ENCODE results near the gene TIAM2.

The TIAM2 gene

DNA sequence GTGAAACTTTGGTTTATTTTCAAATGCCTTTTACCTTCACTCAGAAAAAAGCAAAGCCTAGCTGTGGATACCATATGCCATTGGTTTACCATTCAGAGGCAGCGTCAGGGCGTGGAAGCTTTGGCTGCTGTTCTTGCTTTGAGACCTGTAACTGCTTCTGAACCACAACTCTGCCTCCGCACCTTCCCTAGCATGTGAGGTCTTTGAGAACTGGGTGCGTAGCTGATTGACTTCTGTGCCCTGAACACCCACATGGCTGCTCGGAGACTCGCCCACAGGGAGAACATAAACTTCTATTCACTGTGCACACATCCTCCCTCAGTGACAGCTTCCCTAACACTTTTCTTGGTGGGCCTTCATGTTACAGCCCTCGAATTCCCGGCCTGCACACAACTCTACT lies 257.5 kb downstream of the TIAM2 start:
- H3K36me3 Mint-ChIP-seq (ENCODE audit: low read depth), result peaks cover 48% of the 10 kb centered on the region
- no peak overlapping the region for H3K4me3 Mint-ChIP-seq
- no peak overlapping the region for H3K27ac Mint-ChIP-seq
- H3K9me3 Mint-ChIP-seq, result no peaks in the 10 kb centered on the region
- H3K27me3 Mint-ChIP-seq (ENCODE audit: low read depth), result no peaks in the 10 kb centered on the region
- no peaks in the 10 kb centered on the region for H3K4me1 Mint-ChIP-seq
- TF ChIP-seq, protein P1, sequence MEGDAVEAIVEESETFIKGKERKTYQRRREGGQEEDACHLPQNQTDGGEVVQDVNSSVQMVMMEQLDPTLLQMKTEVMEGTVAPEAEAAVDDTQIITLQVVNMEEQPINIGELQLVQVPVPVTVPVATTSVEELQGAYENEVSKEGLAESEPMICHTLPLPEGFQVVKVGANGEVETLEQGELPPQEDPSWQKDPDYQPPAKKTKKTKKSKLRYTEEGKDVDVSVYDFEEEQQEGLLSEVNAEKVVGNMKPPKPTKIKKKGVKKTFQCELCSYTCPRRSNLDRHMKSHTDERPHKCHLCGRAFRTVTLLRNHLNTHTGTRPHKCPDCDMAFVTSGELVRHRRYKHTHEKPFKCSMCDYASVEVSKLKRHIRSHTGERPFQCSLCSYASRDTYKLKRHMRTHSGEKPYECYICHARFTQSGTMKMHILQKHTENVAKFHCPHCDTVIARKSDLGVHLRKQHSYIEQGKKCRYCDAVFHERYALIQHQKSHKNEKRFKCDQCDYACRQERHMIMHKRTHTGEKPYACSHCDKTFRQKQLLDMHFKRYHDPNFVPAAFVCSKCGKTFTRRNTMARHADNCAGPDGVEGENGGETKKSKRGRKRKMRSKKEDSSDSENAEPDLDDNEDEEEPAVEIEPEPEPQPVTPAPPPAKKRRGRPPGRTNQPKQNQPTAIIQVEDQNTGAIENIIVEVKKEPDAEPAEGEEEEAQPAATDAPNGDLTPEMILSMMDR (IDR thresholded peaks at IDR 0.05; ENCODE audit: unreplicated experiment in 3 of 3), result no peak

DNA sequence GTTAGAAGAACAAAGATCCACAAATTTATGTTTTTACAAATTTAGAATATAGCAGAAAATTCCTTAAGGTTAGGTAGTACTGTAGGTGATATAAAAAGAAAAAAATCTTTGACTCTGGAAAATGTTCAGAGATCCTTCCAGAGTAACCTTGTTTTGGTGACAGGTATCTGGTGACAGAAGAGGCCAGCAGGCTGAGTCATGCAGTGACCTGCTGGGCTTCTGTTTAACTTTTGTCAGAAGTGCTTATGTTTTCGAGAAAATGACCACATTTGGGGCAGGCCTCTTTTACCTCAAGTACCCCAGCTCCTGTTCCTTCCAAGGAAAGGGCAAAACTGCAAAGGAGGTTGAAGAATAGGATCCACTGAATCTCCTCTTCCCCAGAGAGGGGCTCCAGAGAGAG lies 258.2 kb downstream of the TIAM2 start:
- no peak overlapping the region for H3K4me3 Mint-ChIP-seq
- H3K27me3 Mint-ChIP-seq (ENCODE audit: low read depth), result no peaks in the 10 kb centered on the region
- no peaks in the 10 kb centered on the region for H3K4me1 Mint-ChIP-seq
- no peak overlapping the region for H3K27ac Mint-ChIP-seq
- H3K36me3 Mint-ChIP-seq (ENCODE audit: low read depth), result peaks cover 50% of the 10 kb centered on the region
- H3K9me3 Mint-ChIP-seq, result no peaks in the 10 kb centered on the region
- TF ChIP-seq, protein P1 (IDR thresholded peaks at IDR 0.05; ENCODE audit: unreplicated experiment in 3 of 3), result no peak

DNA sequence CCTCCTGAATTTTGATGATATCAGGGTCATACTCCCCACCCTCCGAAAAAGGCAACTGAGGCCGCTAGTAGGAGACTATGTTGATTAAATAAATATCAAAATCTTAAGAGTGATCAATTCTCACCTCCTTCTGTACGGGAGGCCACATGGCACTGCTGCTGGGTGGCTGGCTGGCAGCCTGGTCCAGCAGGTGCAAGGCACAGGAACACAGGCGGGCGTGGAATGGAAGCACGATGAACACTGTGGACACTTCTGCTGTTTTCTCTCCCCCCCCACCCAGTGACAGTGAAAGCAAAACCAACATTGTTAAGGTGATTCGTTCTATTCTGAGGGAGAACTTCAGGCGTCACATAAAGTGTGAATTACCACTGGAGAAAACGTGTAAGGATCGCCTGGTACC lies 259.0 kb downstream of the TIAM2 start:
- H3K4me1 Mint-ChIP-seq, result no peaks in the 10 kb centered on the region
- H3K9me3 Mint-ChIP-seq, result no peaks in the 10 kb centered on the region
- H3K27me3 Mint-ChIP-seq (ENCODE audit: low read depth), result no peaks in the 10 kb centered on the region
- TF ChIP-seq, protein P1 (IDR thresholded peaks at IDR 0.05; ENCODE audit: unreplicated experiment in 3 of 3), result no peak
- H3K36me3 Mint-ChIP-seq (ENCODE audit: low read depth), result peaks cover 47% of the 10 kb centered on the region
- H3K27ac Mint-ChIP-seq, result no peak overlapping the region
- H3K4me3 Mint-ChIP-seq, result no peak overlapping the region

DNA sequence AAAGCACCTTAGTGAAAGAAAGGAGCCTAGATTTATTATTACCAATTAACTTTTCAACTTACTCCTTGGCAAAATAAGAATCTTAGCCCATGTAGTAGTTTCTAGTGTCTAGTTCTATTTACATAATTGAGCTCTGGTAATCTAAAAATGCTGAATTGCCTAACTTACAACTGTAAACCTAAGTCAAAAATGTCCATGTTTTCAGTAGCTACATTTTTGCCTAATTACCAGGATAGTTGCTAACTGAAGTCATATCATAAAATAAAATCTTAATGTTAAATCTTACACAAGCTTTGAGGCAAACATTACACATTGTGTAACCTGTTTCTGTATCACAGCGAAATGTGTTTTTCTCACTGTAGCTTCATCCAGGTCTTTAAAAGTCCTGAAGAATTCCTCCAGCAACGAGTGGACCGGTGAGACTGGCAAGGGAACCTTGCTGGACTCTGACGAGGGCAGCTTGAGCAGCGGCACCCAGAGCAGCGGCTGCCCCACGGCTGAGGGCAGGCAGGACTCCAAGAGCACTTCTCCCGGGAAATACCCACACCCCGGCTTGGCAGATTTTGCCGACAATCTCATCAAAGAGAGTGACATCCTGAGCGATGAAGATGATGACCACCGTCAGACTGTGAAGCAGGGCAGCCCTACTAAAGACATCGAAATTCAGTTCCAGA lies 261.1 kb downstream of the TIAM2 start:
- H3K4me1 Mint-ChIP-seq, result no peaks in the 10 kb centered on the region
- H3K4me3 Mint-ChIP-seq, result no peak overlapping the region
- H3K27ac Mint-ChIP-seq, result no peak overlapping the region
- TF ChIP-seq, protein P1 (IDR thresholded peaks at IDR 0.05; ENCODE audit: unreplicated experiment in 3 of 3), result no peak
- no peaks in the 10 kb centered on the region for H3K27me3 Mint-ChIP-seq (ENCODE audit: low read depth)
- peaks cover 39% of the 10 kb centered on the region for H3K36me3 Mint-ChIP-seq (ENCODE audit: low read depth)
- H3K9me3 Mint-ChIP-seq, result no peaks in the 10 kb centered on the region

DNA sequence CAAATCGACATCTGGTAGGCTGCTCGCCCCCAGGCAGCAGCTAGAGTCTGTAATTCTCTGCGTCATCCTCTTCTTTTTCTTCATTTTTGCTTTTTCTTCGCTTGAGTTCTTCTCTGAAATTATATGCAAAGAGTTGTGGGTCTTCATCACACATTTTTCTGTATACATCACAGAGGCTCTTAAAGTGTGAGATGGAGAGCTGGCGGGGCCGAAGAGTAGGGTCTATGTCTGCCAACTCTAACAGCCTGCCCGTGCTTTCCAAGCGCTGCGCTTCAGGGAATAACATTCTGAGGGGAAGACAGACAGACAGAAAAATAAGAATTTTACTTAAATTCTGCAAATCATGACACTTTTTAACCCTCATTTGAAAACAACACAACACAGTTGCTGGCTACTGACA lies 262.7 kb downstream of the TIAM2 start:
- H3K27me3 Mint-ChIP-seq (ENCODE audit: low read depth), result no peaks in the 10 kb centered on the region
- TF ChIP-seq, protein P1 (IDR thresholded peaks at IDR 0.05; ENCODE audit: unreplicated experiment in 3 of 3), result no peak
- H3K27ac Mint-ChIP-seq, result no peak overlapping the region
- no peaks in the 10 kb centered on the region for H3K4me1 Mint-ChIP-seq
- peaks cover 36% of the 10 kb centered on the region for H3K36me3 Mint-ChIP-seq (ENCODE audit: low read depth)
- no peak overlapping the region for H3K4me3 Mint-ChIP-seq
- no peaks in the 10 kb centered on the region for H3K9me3 Mint-ChIP-seq

DNA sequence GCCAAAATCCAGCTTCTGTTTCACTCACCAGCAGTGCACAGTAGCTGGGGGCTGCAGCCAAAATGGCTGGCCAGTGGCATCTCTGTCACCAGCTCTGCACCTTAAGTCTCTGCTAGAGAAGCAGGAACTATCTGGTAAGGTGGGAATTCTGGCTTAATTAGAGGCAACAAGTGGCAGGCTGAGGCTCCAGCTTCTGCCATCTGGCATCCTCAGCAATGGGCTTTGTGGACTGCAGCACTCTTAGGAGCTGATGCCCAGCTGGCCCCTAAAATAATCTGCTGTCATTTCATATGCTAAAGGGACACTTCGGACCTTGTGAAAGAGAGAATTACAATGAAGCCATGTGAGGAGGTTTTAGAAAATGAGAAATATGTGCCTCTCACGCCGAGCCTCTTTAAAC lies 264.1 kb downstream of the TIAM2 start:
- H3K36me3 Mint-ChIP-seq (ENCODE audit: low read depth), result peaks cover 30% of the 10 kb centered on the region
- H3K27me3 Mint-ChIP-seq (ENCODE audit: low read depth), result no peaks in the 10 kb centered on the region
- TF ChIP-seq, protein P1 (IDR thresholded peaks at IDR 0.05; ENCODE audit: unreplicated experiment in 3 of 3), result no peak
- H3K4me1 Mint-ChIP-seq, result no peaks in the 10 kb centered on the region
- no peak overlapping the region for H3K4me3 Mint-ChIP-seq
- H3K27ac Mint-ChIP-seq, result no peak overlapping the region
- H3K9me3 Mint-ChIP-seq, result no peaks in the 10 kb centered on the region
